T-helper 2 cell treated with Interferon-gamma antibody and Interleukin-4, amounts not matched to agents 5 μg/mL and 100 μg/mL, for 36 hours (primary cell): ENCODE data around the gene TMC8.

Experiments
- DNase-seq: peaks from one replicate; pipeline ENCODE4 v3.0.0; 2021; ENCODE audit warnings: low spot score
- H3K27ac Mint-ChIP-seq: one replicate; pipeline ENCODE4 v1.8.0; 2021; ENCODE audit warnings: mild to moderate bottlenecking, mixed read lengths
- H3K27me3 Mint-ChIP-seq: one replicate; pipeline ENCODE4 v1.8.0; 2021; ENCODE audit warnings: low read depth, mixed read lengths
- H3K36me3 Mint-ChIP-seq: one replicate; pipeline ENCODE4 v1.8.0; 2021; ENCODE audit warnings: low read depth, mixed read lengths
- H3K4me1 Mint-ChIP-seq: one replicate; pipeline ENCODE4 v1.8.0; 2021; ENCODE audit warnings: low read depth, mixed read lengths
- H3K4me3 Mint-ChIP-seq: one replicate; pipeline ENCODE4 v1.8.0; 2022; ENCODE audit warnings: mild to moderate bottlenecking, moderate library complexity, mixed read lengths
- H3K9me3 Mint-ChIP-seq: one replicate; pipeline ENCODE4 v1.8.0; 2021; ENCODE audit warnings: mixed read lengths

The TMC8 gene

GRCh38 chr17:78143214-78144146 lies 12.9 kb downstream of the TMC8 start:
- peaks cover 22% of the 10 kb centered on the region for H3K4me1 Mint-ChIP-seq
- H3K4me3 Mint-ChIP-seq, result no peak overlapping the region
- peaks cover 29% of the 10 kb centered on the region for H3K36me3 Mint-ChIP-seq
- peak overlapping the region; percentile 62 for H3K27ac Mint-ChIP-seq
- no peaks in the 10 kb centered on the region for H3K9me3 Mint-ChIP-seq
- H3K27me3 Mint-ChIP-seq, result no peaks in the 10 kb centered on the region
- no peak for DNase-seq

DNA sequence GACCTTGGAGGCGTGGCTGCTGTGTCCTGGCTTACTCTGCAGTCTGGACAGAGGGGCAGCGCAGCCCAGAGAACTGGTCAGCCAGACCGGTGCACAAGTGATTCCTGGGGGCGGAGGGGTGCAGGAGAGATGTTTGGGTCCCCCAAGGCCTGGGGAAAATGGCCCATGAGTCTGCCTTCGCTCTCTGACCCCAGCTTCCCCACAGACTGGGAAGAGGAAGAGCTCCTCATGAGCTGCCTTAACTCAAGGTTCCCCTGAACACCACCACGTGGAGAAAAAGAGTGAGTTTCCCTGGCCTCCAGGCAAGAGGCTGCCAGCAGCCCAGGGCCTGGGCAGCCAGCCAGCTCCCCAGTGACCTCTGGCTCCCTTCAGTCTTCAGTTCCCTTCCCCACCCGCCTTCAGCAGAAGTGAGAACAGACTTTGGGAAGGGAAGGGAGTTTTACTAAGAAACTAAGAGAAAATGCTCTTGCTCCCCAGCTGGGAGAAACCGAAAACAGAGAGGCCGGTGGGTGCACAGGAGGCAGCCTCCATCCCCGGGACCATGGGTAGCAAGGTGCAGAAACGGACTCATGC lies 13.7 kb downstream of the TMC8 start:
- H3K4me3 Mint-ChIP-seq, result no peak overlapping the region
- peak overlapping the region; percentile 21 for H3K27ac Mint-ChIP-seq
- no peaks in the 10 kb centered on the region for H3K27me3 Mint-ChIP-seq
- H3K4me1 Mint-ChIP-seq, result peaks cover 19% of the 10 kb centered on the region
- H3K36me3 Mint-ChIP-seq, result peaks cover 21% of the 10 kb centered on the region
- no peaks in the 10 kb centered on the region for H3K9me3 Mint-ChIP-seq
- DNase-seq, result no peak

DNA sequence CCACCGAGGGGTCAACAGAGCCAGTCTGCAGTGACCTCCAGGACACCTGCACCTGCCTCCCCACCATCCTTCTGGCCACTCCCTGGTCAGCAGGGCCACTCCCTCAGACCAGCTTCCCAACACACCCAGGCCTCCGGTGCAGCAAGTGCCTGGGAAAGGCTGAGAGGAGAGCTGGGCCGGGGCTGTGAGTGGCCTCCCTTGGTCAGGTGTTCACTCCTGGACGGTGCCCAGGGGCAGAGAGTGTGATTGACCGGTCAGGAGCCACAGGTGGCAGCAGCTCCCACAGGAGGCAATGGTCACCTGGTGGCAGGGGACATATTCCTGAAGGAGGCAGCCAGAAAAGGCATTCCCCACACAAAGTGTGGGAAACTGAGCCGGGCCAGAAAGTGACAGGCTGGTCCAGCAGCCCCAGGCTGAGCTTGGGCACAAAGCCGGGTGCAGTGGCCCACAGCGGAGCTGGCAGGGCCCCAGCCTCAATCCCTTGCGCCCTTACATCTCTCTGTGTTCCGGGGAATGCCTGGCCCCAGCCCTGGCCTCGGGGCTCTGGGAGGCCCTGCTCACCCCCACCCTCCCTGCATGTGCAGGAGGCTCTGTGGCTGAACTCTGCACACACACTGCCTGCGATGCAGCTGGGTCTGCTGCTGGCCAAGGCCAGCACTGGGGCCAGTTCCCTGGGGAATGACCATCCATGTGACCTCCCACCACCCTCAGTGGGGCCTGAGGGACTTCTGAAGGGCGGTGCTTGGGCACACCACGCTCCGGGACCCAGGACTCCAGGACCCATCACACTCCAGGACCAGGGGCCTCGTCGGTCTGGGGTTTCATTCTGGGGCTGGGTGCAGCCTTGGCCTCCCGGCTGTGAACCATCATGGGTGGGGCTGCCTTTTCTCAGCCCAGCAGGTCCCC lies 14.4 kb downstream of the TMC8 start:
- Mint-ChIP-seq H3K4me1 (peaks cover 14% of the 10 kb centered on the region), H3K27me3 (no peaks in the 10 kb centered on the region), H3K4me3 (no peak overlapping the region), H3K27ac (no peak overlapping the region), H3K36me3 (peaks cover 18% of the 10 kb centered on the region), H3K9me3 (no peaks in the 10 kb centered on the region)
- no peak for DNase-seq

GRCh38 chr17:78146471-78146869 lies 15.9 kb downstream of the TMC8 start:
- no peak for DNase-seq
- Mint-ChIP-seq H3K4me3 (no peak overlapping the region), H3K36me3 (peaks cover 10% of the 10 kb centered on the region), H3K27ac (no peak overlapping the region), H3K9me3 (no peaks in the 10 kb centered on the region), H3K4me1 (peaks cover 6% of the 10 kb centered on the region), H3K27me3 (no peaks in the 10 kb centered on the region)

- Mint-ChIP-seq H3K36me3 (peaks cover 10% of the 10 kb centered on the region), H3K27me3 (no peaks in the 10 kb centered on the region), H3K9me3 (no peaks in the 10 kb centered on the region), H3K4me3 (no peak overlapping the region), H3K4me1 (peaks cover 6% of the 10 kb centered on the region), H3K27ac (no peak overlapping the region)
- no peak for DNase-seq
These were observed 16.3 kb downstream of the TMC8 start for GRCh38 chr17:78146881-78147280.

DNA sequence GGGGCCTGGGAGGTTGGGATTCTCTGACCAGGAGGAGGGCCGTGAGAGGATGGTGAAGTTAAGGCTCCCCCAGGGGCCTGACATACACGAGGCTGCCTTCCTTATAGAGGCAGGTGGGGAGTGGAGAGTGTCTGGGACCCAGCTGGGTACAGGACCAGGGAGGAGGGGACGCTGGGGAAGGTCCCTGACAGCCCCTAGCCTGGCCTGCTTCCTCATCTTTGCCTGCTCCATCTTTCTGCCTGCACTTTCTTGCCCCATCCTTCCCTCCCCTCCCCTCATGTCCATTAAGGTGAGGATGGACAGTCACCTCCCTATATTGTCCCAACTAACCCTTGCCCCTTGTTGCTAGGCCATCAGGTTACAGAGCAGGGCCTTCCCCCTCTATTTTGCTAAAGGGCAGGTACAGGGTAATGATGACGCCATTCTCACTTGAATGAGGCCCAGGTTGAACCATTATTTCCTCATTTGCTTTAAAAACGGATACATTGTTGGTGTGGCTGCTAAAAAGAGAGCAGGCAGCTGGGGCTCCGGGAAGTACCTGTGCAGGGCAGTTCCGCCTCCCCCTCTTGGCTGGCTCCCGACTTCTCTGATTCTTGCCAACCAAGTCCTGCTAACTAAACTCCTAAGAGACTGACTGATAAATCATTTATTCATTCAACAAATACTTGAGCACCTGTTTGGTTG lies 16.9 kb downstream of the TMC8 start:
- Mint-ChIP-seq H3K36me3 (peaks cover 5% of the 10 kb centered on the region), H3K4me1 (peaks cover 6% of the 10 kb centered on the region), H3K4me3 (no peak overlapping the region), H3K27me3 (no peaks in the 10 kb centered on the region), H3K9me3 (no peaks in the 10 kb centered on the region), H3K27ac (no peak overlapping the region)
- DNase-seq, result no peak

DNA sequence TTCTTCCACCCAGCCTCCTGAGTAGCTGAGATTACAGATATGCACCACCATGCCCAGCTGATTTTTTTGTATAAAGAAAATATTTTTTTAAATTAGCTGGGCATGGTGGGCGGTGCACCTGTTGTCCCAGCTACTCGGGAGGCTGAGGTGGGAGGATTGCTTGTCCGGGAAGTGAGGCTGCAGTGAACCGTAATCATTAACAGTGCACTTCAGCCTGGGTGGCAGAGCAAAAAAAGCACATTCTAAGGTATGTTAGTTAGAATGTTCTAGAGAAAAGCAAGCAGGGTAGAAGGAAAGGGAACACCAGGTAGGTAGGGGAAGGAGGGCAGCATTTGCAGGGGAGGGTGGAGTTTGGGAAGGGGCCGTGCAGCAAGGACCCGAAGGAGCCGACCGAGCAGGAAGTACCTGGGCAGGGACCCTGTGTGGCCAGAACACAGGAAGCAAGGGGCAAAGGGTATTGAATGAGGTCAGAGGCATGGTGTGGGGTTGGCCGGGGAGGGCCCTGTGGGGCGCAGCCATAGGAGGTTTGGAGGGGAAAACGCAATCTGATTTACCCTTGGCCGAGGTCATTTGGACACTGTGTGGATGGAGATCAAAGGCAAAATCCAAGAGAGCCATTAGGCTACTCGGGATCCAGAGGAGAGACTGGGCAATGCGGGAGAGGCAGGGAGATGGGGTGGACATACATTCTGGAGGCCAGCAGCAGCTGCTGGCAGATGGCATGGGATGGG lies 17.9 kb downstream of the TMC8 start:
- Mint-ChIP-seq H3K9me3 (no peaks in the 10 kb centered on the region), H3K27me3 (no peaks in the 10 kb centered on the region), H3K27ac (no peak overlapping the region), H3K36me3 (no peaks in the 10 kb centered on the region), H3K4me1 (peaks cover 6% of the 10 kb centered on the region), H3K4me3 (no peak overlapping the region)
- no peak for DNase-seq

- Mint-ChIP-seq H3K27me3 (no peaks in the 10 kb centered on the region), H3K9me3 (no peaks in the 10 kb centered on the region), H3K4me3 (no peak overlapping the region), H3K27ac (no peak overlapping the region), H3K36me3 (no peaks in the 10 kb centered on the region), H3K4me1 (peaks cover 8% of the 10 kb centered on the region)
- DNase-seq, result no peak
These were observed 21.0 kb downstream of the TMC8 start for GRCh38 chr17:78151514-78152008.

- peaks cover 8% of the 10 kb centered on the region for H3K4me1 Mint-ChIP-seq
- H3K36me3 Mint-ChIP-seq, result no peaks in the 10 kb centered on the region
- no peak for DNase-seq
- H3K4me3 Mint-ChIP-seq, result no peak overlapping the region
- H3K9me3 Mint-ChIP-seq, result no peaks in the 10 kb centered on the region
- H3K27ac Mint-ChIP-seq, result no peak overlapping the region
- H3K27me3 Mint-ChIP-seq, result no peaks in the 10 kb centered on the region
These were observed 24.6 kb downstream of the TMC8 start for GRCh38 chr17:78154903-78155811.

DNA sequence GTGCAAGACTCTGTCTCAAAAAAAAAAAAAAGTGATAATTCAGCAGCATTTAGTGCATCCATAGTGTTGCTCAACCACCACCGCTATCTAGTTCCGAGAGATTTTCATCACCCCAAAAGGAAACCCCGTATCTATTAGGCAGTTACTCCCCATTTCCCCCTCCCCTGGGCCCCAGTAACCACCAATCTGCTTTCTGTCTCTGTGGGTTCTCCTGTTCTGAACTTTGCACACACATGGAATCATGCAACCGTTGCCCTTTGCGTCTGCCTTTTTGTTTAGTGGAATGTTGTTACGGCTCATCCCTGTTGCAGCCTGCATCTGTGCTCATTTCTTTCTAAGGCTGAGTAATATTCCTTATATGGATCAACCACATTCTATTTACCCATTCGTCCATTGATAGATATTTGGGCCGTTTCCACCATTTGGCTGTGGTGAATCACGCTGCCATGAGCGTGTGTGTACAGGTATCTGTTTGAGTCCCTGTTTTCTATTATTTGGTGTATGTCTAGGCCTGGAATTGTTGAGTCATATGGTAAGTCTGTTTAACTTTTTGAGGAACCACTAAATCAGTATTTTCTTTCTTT lies 29.1 kb downstream of the TMC8 start:
- DNase-seq, result no peak
- Mint-ChIP-seq H3K27me3 (no peaks in the 10 kb centered on the region), H3K36me3 (no peaks in the 10 kb centered on the region), H3K9me3 (no peaks in the 10 kb centered on the region), H3K4me1 (peaks cover 8% of the 10 kb centered on the region), H3K4me3 (no peak overlapping the region), H3K27ac (peak overlapping the region; percentile 53)

DNA sequence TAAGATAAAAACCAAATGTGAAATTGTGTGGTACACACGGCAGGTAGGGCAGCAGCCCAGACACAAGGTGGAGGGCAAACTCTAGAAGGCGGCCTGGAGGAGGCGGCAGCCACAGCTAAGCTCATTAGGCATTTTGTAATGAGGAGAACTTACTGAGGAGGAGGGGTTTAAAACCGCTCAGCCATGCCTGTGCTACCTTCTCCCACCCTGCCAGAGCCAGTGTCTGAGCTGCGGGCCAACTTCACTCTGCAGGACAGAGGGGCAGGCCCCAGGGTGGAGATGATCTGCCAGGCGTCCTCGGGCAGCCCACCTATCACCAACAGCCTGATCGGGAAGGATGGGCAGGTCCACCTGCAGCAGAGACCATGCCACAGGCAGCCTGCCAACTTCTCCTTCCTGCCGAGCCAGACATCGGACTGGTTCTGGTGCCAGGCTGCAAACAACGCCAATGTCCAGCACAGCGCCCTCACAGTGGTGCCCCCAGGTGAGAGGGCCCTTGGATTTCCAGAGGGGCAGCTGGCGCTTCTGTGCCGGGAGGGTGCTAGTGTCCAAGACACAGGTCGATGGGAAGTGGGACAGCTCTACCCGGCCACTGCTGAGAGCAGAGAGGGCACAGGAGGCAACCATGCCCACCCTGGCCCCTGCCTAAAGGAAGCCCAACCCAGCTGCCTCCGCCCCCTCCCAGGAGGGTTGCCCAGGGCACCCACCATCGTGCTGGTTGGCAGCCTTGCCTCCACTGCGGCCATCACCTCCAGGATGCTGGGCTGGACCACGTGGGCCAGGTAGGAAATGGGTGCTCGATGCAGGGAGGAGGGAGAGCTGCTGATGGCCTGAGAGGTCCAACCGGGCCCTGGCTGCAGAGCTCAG lies 33.5 kb downstream of the TMC8 start:
- Mint-ChIP-seq H3K9me3 (no peaks in the 10 kb centered on the region), H3K27ac (no peak overlapping the region), H3K27me3 (no peaks in the 10 kb centered on the region), H3K4me3 (no peak overlapping the region), H3K36me3 (no peaks in the 10 kb centered on the region), H3K4me1 (peaks cover 6% of the 10 kb centered on the region)
- DNase-seq, result no peak
